Measurements from ENCODE around the gene UMAD1.
A peak's percentile ranks its signal among the peaks of the same experiment; 100 is the strongest.

Gene UMAD1

GRCh38 chr7:7640221-7641128 lies at the start of gene UMAD1:
Gene UMAD1, plus strand, starts transcription at chr7:7640752. Its CDS starts 32,620 bp downstream, at chr7:7673372.
- DNase-seq, result peak; percentile 99

- no peak for DNase-seq
Observed at GRCh38 chr7:7595451-7595850, 45.1 kb upstream of the UMAD1 start.

- no peak for DNase-seq
Observed at GRCh38 chr7:7596176-7596575, 44.4 kb upstream of the UMAD1 start.

- no peak for DNase-seq
Observed at GRCh38 chr7:7607010-7607409, 33.5 kb upstream of the UMAD1 start.

DNA sequence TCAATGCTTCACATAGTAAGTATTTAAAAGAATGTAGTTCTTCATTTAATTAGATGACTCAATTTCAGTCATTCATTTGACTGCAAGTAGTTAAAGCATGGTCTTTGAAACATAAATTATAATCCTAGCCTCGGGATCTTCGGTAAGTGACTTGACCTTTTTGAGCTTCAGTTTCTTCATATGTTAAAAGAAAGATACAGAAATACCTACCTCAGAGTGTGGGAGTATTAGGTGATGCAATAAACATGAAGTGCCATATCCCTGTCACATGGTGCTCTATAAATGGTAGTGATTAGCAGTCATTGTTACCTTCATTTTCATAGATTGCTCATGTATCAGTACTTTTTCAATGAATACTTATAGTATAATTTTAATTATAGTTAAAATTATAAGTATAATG lies 31.2 kb upstream of the UMAD1 start:
- no peak for DNase-seq

GRCh38 chr7:7612519-7612918 lies 28.0 kb upstream of the UMAD1 start:
- no peak for DNase-seq

- no peak for DNase-seq
Observed at GRCh38 chr7:7613210-7613609, 27.3 kb upstream of the UMAD1 start.

- no peak for DNase-seq
Observed at GRCh38 chr7:7614018-7614741, 26.4 kb upstream of the UMAD1 start.

- no peak for DNase-seq
Observed at GRCh38 chr7:7617550-7617949, 23.0 kb upstream of the UMAD1 start.

GRCh38 chr7:7618410-7618809 lies 22.1 kb upstream of the UMAD1 start:
- DNase-seq, result no peak

- DNase-seq, result no peak
Observed at GRCh38 chr7:7620236-7620635, 20.3 kb upstream of the UMAD1 start.

DNA sequence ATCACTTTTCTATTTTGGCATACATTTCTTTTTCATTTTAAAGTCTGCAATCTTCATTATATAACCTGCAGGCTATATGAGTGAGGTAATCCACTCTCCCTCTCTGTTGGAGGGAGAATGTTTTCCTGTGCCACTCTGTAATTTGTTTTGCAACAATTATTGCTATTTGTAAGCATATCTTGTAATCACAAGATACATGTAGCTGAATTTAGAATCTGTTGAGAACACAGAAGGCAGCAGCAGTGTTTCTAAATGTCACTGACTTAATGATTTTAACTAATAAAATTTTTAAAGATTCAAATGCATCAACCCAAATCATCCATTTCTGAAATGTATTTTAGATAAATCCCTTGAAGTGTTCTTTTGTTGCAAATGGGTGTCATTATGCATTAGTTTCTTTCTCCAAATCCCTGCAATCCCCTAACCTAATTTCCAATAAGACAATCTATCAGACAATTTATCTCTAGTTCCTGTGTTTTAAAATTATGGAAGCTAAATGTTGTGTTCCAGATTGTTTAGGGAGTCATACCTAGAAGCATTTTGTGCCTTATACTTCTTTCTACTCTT lies 19.8 kb upstream of the UMAD1 start:
- no peak for DNase-seq

DNA sequence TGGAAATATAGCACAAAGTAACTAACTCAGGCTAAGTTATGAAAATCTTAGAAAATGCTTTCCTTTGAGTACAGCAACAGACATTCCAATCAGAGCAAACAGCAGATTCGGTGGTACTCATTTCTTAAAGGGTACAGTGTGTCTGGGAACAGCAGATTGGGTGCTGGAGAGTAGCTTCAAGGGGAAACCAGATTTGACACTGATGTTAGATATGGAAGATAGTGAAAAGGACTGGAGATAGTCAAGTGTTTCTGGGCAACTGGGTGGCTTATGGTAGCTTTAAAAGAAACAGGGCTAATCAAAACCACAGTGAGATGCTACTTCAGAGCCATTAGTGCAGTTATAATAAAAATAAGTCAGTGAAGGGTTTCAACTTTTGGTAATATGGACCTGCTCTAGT lies 12.1 kb upstream of the UMAD1 start:
- no peak for DNase-seq

DNA sequence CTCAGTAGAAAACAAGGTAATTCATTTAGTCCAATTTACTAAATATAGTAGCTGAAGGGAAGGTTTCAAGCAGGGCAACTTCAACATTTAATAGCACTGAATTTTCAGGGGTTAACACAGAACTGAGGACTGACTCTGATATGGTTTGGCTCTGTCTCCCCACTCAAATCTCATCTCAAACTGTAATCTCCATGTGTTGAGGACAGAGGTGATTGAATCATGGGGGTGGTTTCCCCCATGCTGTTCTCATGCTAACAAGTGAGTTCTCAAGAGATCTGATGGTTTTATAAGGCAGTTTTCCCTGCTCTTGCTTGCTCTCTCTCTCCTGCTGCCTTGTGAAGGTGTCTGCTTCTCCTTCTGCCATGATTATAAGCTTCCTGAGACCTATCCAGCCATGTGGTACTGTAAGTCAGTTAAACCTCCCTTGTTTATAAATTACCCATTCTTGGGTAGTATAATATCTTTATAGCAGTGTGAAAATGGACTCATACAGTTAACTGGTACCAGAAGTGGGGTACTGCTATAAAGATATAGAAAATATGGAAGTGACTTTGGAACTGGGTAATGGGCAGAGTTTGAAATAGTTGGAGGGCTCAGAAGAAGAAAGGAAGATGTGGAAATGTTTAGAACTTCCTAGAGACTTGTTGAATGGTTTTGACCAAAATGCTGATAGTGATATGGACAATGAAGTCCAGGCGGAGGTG lies 9.8 kb upstream of the UMAD1 start:
- no peak for DNase-seq

DNA sequence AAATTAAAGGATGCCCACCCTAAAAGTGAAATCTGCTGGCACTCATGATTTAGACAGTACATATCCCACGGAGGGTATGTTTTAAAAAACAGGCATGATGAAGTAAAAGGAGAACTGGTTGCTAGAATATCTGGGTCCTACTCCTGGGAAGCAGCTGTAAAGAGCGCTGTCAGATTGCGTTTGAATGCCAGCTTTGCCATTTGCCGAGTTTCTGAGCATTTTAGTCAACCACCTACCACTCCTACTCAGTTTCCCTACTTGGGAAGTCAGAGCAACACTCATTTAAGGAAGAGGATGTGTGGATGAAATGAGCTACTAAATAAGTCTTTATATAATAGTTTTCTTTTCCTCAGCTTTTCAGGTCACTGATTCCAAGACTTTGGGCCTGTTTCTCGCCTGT lies 1.1 kb upstream of the UMAD1 start:
- no peak for DNase-seq

DNA sequence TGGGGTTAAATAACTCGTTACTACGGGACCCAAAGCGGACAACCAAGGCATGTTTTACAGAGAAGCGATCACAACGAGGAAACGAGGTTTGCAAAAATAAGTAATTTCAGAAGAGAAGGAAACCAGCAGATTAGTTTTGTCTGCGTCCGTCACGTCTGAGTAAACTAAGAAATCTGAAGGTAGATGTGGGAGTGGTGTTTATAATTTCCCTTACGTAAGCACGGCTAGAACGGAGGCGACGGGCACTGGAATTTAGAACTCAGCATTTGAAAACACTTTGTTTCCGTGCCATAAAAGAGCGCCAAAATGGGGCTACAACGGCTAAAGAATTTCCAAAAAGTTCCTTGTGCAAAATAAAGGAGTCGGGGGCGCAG lies 718 bp upstream of the UMAD1 start:
- DNase-seq, result no peak

DNA sequence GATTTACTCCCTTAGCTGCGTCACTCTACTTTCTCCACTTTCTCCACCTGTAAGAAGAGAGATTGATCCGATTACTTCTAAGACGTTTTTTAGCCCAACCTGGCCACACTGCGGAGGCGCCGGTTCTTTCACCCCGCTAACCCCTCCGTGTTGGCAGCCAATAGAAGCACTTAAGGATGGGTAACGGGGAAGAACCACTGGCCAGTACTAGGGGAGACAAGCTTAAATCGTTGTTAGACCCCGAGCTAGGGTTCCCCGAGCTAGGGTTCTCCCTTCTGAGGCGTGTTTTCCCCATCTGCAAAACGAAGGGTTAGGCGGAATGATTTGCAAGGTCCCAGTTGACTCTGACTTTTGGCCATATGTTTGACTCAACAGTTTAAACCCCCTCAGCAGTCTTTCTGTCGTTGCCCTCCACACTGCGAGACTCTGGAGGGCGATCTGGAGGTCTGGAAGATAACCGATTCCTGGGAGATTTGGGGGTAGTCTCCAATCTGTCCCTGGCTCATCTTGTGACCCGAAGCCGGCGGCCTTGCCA lies 644 bp downstream of the UMAD1 start:
- DNase-seq, result no peak

- no peak for DNase-seq
Observed at GRCh38 chr7:7642081-7642480, 1.5 kb downstream of the UMAD1 start.

DNA sequence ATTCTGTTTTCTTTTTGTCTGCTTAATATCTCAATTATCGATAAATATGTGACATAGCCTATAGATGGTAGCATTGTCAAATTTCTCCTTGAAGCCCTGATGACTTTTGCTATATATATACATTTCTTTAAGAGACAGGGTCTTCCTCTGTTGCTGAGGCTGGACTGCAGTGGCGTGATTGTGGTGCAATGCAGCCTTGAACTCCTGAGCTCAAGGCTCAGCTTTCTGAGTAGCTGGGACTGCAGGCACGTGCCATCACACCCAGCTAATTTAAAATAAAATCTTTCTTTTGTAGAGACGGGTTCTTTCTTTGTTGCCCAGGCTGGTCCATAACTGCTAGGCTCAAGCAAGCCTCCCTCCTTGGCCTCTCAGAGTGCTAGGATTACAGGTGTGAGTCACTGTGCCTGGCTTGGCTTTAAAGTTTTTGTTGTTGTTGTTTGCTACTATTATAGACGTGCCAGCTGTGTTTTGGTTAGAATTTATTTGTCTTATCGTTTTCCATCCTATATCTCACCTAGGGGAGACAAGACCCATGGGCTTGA lies 7.0 kb downstream of the UMAD1 start:
- no peak for DNase-seq

DNA sequence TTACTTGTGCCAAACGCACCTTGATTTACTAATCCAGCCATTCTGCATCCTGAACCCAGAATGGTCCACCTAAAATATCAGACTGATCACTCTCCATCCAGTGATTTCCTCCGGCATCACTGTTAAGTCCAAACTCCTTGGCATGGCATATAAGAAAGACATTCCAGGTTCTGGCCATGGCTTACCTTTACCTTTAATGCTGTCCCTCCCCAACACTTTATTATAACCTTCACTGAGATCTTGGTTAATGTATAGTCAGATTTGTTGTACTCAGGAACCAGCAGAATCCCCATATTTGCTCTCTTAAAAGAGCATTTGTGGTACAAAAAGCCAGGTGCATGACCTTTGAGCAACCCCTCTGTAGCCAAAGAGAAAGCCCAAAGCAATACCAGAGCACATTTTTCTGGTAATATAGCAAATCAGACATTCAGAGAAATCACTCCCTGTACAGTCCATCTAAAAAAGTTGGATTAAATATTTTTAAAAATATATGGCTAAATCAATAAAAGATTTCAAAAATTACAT lies 10.2 kb downstream of the UMAD1 start:
- DNase-seq, result no peak

DNA sequence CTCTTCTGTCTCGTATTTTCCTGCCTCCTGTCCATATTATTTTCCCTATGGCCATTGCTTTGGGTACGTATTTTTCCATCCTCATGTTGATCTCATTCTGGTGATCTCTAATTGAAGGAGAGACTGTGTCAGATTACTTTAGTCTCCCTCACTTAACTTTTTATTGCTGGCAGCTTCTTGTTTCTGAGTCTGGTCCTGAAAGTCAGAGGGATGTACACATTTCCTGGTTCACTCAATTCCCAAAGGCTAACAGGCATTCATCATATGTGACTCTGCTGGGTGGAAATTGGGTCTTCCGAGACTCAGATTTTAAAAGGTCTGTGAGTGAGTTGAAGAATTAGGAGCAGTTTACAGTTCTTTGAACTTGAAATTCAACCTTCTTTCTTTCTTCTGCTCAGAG lies 10.9 kb downstream of the UMAD1 start:
- DNase-seq, result no peak

DNA sequence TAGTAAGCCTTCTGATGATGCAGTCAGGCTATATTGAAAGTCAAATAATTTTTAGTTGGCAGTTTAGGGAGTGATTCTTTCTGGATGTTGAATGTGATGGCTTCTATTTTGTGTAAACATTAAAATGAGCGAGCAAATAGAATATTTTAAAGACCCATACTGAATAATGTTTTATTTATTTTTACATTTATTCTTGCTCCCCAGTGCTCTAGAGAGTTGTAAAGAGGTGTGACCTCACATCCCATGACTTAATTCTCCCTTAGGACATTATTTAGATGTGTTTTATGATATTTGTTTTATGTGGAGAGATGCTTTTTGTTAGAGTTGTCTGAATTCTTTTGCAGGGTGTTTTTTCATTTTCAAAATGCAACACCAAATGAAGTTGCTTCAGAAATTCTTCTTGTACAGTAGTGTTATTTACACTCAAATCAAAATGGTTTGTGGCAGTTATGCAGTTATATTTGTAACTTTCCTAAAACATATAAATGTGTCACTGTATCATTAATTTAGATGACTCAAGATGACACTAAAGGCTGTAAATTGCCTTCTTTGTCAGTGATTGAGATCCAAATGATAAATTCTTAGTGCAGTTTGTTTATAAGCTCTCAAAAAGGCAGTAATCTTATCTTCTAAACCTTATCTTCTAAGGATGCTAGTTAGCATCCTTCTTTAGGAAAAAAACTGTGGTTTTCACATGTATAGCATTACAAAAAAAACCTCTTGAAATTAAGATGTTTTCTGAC lies 12.4 kb downstream of the UMAD1 start:
- DNase-seq, result no peak
